Activated T-helper 1 cell treated with anti-CD3 and anti-CD28 coated beads, Interleukin-12 subunit alpha, Interleukin-12 subunit beta, Interleukin-2, Interleukin-4 antibody, amounts not matched to agents 30 ng/mL and 10 ng/mL and 1 ng/mL, durations not matched to agents 14 hours and 24 hours and 36 hours (primary cell): ENCODE measurements around the gene PKMYT1. TPM values are rescaled to one million over a fixed set of nuclear protein-coding genes. Genes with fewer than 3 reads are reported as not detected.

Experiments used
- DNase-seq: peaks from one replicate; pipeline ENCODE4 v3.0.0; 2021; ENCODE audit warnings: low spot score
- H3K27ac Mint-ChIP-seq: one replicate; pipeline ENCODE4 v1.8.0; 2021; ENCODE audit warnings: mild to moderate bottlenecking, mixed read lengths
- H3K27me3 Mint-ChIP-seq: one replicate; pipeline ENCODE4 v1.8.0; 2022; ENCODE audit warnings: mild to moderate bottlenecking, moderate library complexity, mixed read lengths; ENCODE audit not compliant: insufficient read depth
- H3K36me3 Mint-ChIP-seq: one replicate; pipeline ENCODE4 v1.8.0; 2021; ENCODE audit warnings: low read depth, mixed read lengths
- H3K4me1 Mint-ChIP-seq: one replicate; pipeline ENCODE4 v1.8.0; 2021; ENCODE audit warnings: low read depth, mixed read lengths
- H3K4me3 Mint-ChIP-seq: one replicate; pipeline ENCODE4 v1.8.0; 2021; ENCODE audit warnings: mild to moderate bottlenecking, moderate library complexity, mixed read lengths
- H3K9me3 Mint-ChIP-seq: one replicate; pipeline ENCODE4 v1.8.0; 2021; ENCODE audit warnings: mixed read lengths
- intact Hi-C: fragments of 100-400 bp; cut with micrococcal nuclease; formaldehyde crosslinking; loops from one replicate; pipeline ENCODE4 v1.15.1; 2024
- total RNA-seq: library from RNA; stranded (reverse); gene quantifications from 2 replicates; pipeline ENCODE4 v1.2.3, GENCODE V29; 2022

Gene PKMYT1
- total RNA-seq, 1 donor from 2014 or later = 151 TPM

DNA sequence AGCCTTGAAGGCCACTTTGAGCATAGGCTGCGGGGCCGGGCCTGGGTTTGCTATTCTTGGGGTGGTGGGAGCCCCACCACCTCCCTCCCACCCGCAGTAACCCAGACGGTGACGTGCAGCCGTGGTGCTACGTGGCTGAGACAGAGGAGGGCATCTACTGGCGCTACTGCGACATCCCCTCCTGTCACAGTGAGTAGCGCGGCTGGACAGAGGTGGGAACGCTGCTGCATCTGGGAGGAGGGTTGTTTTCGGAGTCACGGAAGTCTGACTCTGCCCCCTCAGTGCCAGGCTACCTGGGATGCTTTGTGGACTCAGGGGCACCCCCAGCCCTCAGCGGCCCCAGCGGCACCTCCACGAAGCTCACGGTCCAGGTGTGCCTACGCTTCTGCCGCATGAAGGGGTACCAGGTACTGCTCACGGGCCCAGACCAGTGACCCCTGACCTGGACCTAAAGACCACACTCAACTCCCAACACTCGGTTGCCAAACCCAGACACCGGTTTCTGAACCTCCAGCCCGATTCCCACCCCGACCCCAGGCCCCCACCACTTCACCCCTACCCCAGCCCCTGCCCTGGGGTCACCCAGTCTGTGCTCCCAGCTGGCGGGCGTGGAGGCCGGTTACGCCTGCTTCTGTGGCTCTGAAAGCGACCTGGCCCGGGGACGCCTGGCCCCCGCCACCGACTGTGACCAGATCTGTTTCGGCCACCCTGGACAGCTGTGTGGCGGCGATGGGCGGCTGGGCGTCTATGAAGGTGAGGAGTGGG is 14.0 kb downstream of the PKMYT1 start:
- no peak overlapping the region for H3K4me3 Mint-ChIP-seq
- intact Hi-C loops = loop anchor here (5.0 kb wide), 1 partner anchor 36 kb away; no protein-coding TSS in a partner anchor
- H3K27me3 Mint-ChIP-seq = peaks cover 31% of the 10 kb centered on the region

DNA sequence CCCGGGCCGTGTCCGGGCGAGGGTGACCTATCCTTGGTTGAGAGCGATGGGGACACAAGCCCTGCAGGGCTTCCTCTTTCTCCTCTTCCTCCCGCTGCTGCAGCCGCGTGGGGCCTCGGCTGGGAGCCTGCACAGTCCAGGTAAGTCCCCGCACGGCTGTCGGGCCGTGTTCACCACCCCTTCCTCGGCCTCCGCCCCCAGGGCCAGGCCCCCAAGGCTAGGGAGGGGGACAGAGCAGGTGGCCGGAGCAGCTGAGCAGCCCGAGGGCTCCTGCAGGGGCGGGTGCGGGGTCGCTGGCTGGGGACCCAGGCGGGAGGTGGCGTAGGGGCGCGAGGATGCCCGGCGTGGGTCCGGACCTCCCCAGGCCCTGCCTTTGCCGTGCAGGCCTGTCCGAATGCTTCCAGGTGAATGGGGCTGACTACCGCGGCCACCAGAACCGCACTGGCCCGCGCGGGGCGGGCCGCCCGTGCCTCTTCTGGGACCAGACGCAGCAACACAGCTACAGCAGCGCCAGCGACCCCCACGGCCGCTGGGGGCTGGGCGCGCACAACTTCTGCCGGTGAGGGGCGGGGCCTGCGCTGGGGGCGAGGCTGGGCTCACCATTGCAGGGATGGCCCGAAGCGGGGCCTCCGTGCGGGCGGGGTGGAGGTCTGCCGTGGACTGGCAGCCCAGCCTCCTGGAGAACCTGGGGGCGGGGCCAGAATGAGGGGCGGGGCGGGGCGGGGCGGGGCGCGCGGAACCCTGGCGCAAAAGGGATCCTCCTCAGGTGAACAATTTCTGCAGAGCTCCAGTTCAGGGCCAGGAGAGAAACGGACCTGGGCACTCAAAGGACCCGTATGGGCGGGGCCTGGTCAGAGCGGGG is 15.5 kb downstream of the PKMYT1 start:
- Mint-ChIP-seq H3K4me3 (peak overlapping the region; percentile 69), H3K9me3 (no peaks in the 10 kb centered on the region), H3K27me3 (peaks cover 32% of the 10 kb centered on the region), H3K36me3 (no peaks in the 10 kb centered on the region), H3K4me1 (peaks cover 13% of the 10 kb centered on the region), H3K27ac (no peak overlapping the region)
- peak; percentile 64 for DNase-seq
- intact Hi-C loops = loop anchor here (1.0 to 5.0 kb wide), 3 partner anchors 38 to 60 kb away; partner anchors contain the start of gene FLYWCH1

More for the DNA sequence above, 14.0 kb downstream of the PKMYT1 start:
- Mint-ChIP-seq H3K36me3 (no peaks in the 10 kb centered on the region), H3K9me3 (no peaks in the 10 kb centered on the region), H3K27ac (no peak overlapping the region), H3K4me1 (peaks cover 21% of the 10 kb centered on the region)
- no peak for DNase-seq

DNA sequence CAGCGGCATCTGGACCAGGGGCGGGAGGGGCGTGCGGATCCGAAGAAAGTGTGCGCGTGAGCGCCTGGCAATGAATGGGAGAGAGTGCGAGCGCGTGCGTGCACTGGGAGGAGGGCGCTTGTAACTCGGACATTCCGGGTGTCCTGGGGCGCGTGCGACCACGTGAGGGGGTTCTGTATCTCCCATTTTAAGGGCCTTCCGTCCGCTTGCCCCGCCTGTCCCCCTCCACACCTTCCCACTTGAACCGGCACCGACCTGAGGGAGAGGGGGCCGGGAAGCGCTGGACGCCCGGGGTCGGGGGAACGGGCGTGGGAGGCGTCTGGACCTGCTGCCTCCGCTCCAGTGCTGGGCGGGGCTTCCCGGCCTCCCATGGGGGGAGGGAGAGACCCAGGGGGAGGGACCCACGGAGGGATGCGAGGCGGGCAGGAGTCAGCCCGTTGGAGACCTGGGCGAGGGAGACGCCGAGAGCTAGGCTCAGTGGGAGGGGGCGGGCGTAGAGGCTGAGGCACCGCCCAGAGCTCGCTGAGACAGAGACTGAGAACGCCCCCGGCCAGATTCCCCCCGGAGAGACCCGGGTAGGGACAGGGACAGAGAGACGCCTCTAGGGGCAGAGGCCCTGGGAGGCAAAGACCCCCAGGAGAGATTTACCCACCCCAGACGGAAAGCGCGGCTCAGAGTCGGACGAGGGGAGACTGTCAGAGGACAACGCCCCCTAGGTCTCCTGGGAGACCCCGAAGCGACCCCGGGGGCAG is 16.3 kb downstream of the PKMYT1 start, which contains the start of gene KREMEN2:
TSS of gene KREMEN2 (plus strand) at position 553 of the 752 bp plus-strand sequence. CDS start 246 bp downstream, outside the sequence.
- no peaks in the 10 kb centered on the region for H3K9me3 Mint-ChIP-seq
- peaks cover 13% of the 10 kb centered on the region for H3K4me1 Mint-ChIP-seq
- H3K36me3 Mint-ChIP-seq = no peaks in the 10 kb centered on the region
- intact Hi-C loops = loop anchor here (2.0 kb wide), 1 partner anchor 59 kb away; no protein-coding TSS in a partner anchor
- peaks cover 32% of the 10 kb centered on the region for H3K27me3 Mint-ChIP-seq
- peak within 1 kb of the TSS; percentile 82 for H3K4me3 Mint-ChIP-seq
- H3K27ac Mint-ChIP-seq = no peak within 1 kb of the TSS
- DNase-seq = peak; percentile 19

DNA sequence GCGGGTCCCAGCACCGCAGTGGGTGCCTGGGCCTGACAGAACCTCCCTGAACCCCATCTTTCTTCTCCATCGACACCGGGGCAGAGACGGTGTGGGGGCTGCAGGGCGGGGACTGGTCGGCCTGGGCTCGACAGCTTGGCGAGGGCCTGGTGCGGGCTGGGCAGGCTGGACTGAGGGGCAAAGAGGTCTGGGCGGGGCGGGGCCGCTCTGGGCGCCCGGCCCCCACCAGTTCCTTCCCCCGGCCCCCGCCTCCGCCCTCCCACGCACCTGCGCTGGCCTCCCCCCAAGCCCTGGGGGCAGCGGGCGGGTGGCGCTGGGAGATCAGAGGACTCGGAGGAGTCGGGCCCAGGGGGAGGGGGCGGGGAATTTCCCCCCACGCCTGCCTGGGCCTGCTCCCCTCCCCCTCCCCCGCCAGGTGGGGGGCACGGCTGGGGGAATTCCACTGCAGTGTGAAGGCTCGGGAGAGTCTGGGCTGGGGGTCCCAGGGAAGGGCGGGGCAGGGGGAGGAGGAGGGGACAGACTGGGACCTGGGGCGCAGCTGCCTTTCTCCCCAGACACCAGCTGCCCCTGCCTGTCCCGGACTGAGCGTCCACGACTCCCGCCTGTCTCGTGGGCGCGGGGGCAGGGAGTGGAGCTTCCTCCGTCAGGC is 17.0 kb downstream of the PKMYT1 start:
- H3K9me3 Mint-ChIP-seq = no peaks in the 10 kb centered on the region
- H3K4me3 Mint-ChIP-seq = peak overlapping the region; percentile 68
- H3K36me3 Mint-ChIP-seq = no peaks in the 10 kb centered on the region
- H3K27me3 Mint-ChIP-seq = peaks cover 27% of the 10 kb centered on the region
- no peak for DNase-seq
- no peak overlapping the region for H3K27ac Mint-ChIP-seq
- intact Hi-C loops = no loop called here
- H3K4me1 Mint-ChIP-seq = peaks cover 7% of the 10 kb centered on the region

DNA sequence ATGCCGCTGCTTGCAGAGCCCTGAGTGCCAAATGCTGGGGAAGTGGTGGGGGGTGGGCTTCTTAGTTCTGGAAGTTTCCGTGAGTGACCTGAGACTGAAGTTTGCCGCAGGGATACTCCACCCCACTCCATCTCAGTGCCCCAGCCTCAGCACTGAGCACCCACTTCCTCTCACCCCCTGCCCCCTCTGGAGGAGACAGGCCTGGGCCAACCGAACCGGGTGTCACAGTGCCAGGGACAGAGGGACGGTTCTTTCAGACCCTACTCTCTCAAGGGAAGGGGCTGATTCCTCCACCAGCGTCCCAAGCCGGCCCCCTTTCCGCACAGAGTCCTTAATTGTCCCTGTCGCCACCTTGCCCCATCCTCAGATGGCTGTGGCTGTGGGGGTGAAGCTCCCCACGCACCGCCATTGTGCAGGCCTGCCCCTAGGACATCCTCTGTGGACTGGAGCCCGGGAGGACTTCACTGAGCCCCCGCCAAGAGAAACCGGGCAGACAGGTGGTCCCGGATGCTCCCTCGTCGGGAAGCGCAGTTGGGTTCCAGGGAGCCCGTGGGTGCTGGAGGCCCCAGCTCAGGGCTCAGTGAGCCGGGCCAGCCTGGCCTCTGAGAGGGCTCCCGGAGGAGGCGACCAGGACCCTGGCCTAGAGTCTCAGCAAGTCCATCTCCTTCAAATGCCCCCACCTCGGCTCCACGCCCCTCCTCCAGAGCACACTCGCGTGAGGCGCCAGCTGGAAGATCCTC is 17.7 kb downstream of the PKMYT1 start:
- Mint-ChIP-seq H3K4me1 (peaks cover 5% of the 10 kb centered on the region), H3K9me3 (no peaks in the 10 kb centered on the region), H3K27me3 (peaks cover 25% of the 10 kb centered on the region), H3K36me3 (no peaks in the 10 kb centered on the region), H3K4me3 (peak overlapping the region; percentile 15), H3K27ac (no peak overlapping the region)
- intact Hi-C loops = no loop called here
- no peak for DNase-seq

DNA sequence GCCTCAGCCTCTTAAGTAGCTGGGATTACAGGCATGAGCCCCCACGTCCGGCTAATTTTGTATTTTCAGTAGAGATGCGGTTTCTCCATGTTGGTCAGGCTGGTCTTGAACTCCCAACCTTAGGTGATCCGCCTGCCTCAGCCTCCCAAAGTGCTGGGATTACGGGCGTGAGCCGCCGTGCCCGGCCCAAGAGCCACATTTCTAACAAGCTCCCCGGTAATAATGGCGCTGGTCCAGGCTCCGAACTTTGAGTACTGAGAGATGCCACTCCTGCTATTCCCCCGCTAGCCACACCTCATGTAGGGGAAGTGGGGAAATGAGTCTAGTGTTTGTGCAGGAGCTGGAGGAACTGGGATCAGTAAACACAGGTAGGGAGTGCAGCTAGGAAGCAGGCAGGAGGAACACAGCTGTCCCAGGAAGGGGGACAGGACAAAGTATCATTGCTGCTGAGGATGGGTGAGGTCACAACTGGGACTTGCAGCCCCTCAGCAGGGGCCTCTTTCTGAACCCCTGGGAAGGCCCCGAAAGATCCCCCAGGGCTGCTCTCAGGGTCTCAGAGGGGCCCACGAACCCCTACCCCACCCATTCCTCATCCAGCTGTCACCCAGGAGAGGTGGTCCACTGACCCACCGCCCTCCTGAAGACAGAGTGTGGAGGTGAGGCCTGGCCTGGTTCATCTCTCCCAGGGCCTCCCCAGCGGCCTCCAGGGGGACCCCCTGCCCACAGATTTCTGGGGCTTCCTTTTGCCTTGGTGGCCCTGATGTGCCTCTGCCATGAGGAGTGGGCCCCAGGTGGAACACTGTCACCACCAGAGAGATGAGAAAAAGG is 19.8 kb downstream of the PKMYT1 start:
- Mint-ChIP-seq H3K4me1 (peaks cover 4% of the 10 kb centered on the region), H3K36me3 (no peaks in the 10 kb centered on the region)
- DNase-seq = no peak

DNA sequence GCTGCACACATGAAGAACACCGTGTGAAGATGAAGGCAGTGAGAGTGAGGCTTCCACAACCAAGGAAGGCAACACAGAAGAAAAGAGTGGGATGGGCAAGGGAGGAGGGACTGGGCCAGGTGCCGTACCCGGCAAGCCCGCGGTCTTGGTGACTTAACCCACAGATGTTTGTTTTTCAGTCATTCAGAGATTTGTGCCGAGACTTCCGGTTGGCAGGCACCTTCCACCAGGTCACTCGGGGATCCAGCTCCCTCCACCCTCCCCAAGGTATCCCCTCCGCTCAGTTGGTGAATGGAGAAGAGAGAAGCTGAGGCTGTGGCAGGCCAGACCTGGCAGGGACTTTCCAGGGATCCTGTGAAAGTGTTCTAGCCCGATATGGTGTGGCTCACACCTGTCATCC is 21.0 kb downstream of the PKMYT1 start:
- H3K9me3 Mint-ChIP-seq = no peaks in the 10 kb centered on the region
- intact Hi-C loops = no loop called here
- no peak overlapping the region for H3K4me3 Mint-ChIP-seq
- no peak for DNase-seq
- H3K36me3 Mint-ChIP-seq = no peaks in the 10 kb centered on the region
- no peaks in the 10 kb centered on the region for H3K4me1 Mint-ChIP-seq
- peaks cover 17% of the 10 kb centered on the region for H3K27me3 Mint-ChIP-seq
- H3K27ac Mint-ChIP-seq = no peak overlapping the region

More for the DNA sequence above, 19.8 kb downstream of the PKMYT1 start:
- peaks cover 23% of the 10 kb centered on the region for H3K27me3 Mint-ChIP-seq
- H3K9me3 Mint-ChIP-seq = no peaks in the 10 kb centered on the region
- intact Hi-C loops = loop anchor here (1.0 kb wide), 2 partner anchors 18 to 23 kb away; no protein-coding TSS in a partner anchor
- no peak overlapping the region for H3K27ac Mint-ChIP-seq
- no peak overlapping the region for H3K4me3 Mint-ChIP-seq

DNA sequence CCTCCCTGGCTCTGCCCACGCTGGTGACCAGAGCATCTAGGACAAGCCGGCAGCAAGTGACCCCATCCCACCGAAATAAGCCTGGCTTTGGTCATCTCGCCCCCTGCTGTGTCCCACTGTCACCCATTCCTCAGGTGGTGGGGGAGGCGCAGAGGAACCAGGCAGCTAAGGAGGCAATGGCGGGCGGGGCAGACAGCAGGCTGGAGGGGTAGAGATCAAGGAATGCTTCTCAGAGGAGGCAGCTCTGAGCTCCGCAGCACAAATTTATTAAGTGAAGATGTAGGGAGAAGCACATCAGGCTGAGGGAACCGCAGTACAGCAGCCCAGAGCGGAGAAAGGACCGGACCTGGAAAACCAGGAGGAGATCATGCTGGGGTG is 23.7 kb downstream of the PKMYT1 start:
- Mint-ChIP-seq H3K4me1 (no peaks in the 10 kb centered on the region), H3K27me3 (peaks cover 1% of the 10 kb centered on the region), H3K4me3 (no peak overlapping the region), H3K36me3 (no peaks in the 10 kb centered on the region), H3K9me3 (no peaks in the 10 kb centered on the region), H3K27ac (no peak overlapping the region)
- intact Hi-C loops = no loop called here
- no peak for DNase-seq

DNA sequence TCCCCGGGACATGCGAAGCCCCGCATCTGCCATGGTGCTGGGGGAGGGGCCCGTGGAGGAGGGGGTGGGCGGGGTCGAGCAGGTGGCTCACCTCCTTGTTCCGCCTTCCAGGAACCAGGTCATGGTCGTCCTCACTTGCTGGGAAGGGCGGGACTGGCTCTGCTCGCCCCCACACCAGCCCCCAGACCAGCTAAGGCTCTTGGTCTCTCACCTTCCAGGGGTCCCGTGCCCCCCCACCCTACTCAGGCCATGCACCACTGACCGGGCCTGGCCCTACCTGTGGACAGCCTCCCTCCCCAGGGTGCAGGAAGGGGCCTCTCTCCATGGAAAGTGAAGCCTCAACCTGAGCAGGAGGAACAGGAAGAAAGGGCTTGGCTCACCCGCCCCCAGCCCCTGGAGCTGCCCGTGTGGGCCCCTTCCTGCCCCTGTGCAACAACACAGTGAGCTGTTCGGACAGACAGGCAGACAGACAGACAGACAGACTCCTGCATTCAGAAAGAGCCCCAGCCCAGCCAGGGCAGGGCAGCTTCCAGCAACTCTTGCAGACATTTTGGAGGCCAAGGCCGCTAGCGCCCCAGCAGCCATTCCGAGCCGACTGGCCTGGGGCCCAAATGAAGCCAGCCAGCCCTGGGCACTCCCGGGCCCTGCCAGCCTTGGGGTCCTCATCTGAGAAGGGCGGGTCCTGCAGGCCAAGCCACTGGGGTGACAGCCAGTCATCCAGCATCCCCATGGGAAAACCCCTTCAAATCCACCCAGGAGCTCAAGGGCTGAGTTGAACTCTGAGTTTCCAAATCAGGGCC is 24.3 kb downstream of the PKMYT1 start:
- no peak overlapping the region for H3K27ac Mint-ChIP-seq
- H3K36me3 Mint-ChIP-seq = no peaks in the 10 kb centered on the region
- H3K4me3 Mint-ChIP-seq = no peak overlapping the region
- no peak for DNase-seq
- H3K4me1 Mint-ChIP-seq = no peaks in the 10 kb centered on the region
- H3K27me3 Mint-ChIP-seq = no peaks in the 10 kb centered on the region
- H3K9me3 Mint-ChIP-seq = no peaks in the 10 kb centered on the region
- intact Hi-C loops = no loop called here

DNA sequence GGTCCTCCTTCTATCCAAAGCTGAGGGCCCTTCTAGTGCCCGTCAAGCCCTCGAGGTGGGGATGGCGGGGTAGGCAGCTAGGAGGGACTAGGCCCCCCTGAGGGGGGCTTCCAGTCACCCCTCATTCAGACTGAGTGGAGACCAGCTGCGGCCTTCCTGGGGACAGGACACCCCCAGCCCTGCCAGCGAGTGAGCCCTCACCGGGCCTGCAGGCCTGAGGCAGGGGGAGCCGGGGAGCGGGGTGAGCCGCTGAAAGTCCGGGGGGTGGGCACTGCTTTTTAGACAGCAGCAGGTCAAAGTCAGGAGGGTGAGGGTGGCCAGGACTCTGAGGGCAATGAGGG is 24.8 kb downstream of the PKMYT1 start:
- no peak for DNase-seq
- intact Hi-C loops = no loop called here
- Mint-ChIP-seq H3K4me1 (no peaks in the 10 kb centered on the region), H3K27me3 (no peaks in the 10 kb centered on the region), H3K4me3 (no peak overlapping the region), H3K27ac (no peak overlapping the region), H3K36me3 (no peaks in the 10 kb centered on the region), H3K9me3 (no peaks in the 10 kb centered on the region)
